Kidney (tissue), 14 donors: ENCODE data around the gene TRPM1. TPM values are rescaled to one million over a fixed set of nuclear protein-coding genes. Genes with fewer than 3 reads are reported as not detected.

Experiments used
- DNase-seq, 5 donors: peaks; one replicate each; pipeline ENCODE4 v3.0.0-alpha.2; 2013 to 2020
- FAIRE-seq: peaks from 2 replicates; lab custom pipeline; 2012; peaks lifted over from hg19 to GRCh38; lab: Jason Lieb, UNC
- H3K27ac ChIP-seq, 2 donors: one replicate each; pipeline ENCODE4 v1.7.0; 2013; ENCODE audit warnings: low read depth in 2 of 2, low read length in 2 of 2, inconsistent platforms in 1 of 2
- H3K27me3 ChIP-seq: one replicate; pipeline ENCODE4 v1.7.1; 2013; ENCODE audit warnings: low read length, inconsistent platforms; ENCODE audit not compliant: control insufficient read depth, insufficient read depth
- H3K36me3 ChIP-seq, 3 donors: one replicate each; pipeline versions ENCODE4 v1.7.0 to v1.7.1; 2013; ENCODE audit warnings: low read length in 3 of 3, control low read depth in 1 of 3, inconsistent platforms in 1 of 3; ENCODE audit not compliant: insufficient read depth in 3 of 3, control insufficient read depth in 2 of 3
- H3K4me1 ChIP-seq, 3 donors: one replicate each; pipeline versions ENCODE4 v1.7.0 to v1.7.1; 2013; ENCODE audit warnings: low read length in 3 of 3, inconsistent platforms in 1 of 3, low read depth in 1 of 3; ENCODE audit not compliant: control insufficient read depth in 2 of 3, insufficient read depth in 2 of 3
- H3K4me3 ChIP-seq, 3 donors: one replicate each; pipeline versions ENCODE4 v1.7.0 to v1.8.1; 2013; ENCODE audit warnings: low read length in 3 of 3, control low read depth in 1 of 3, inconsistent platforms in 1 of 3
- H3K9ac ChIP-seq, 3 donors: one replicate each; pipeline versions ENCODE4 v1.7.0 to v1.7.1; 2013; ENCODE audit warnings: low read length in 3 of 3, control low read depth in 1 of 3, inconsistent platforms in 1 of 3
- H3K9me3 ChIP-seq, 3 donors: one replicate each; pipeline versions ENCODE4 v1.7.0 to v1.7.1; 2013; ENCODE audit warnings: low read length in 3 of 3, control low read depth in 1 of 3, inconsistent platforms in 1 of 3; ENCODE audit not compliant: control insufficient read depth in 2 of 3, insufficient read depth in 1 of 3
- intact Hi-C: fragments of 100-400 bp; cut with DNase I; formaldehyde crosslinking; loops from one replicate; pipeline ENCODE4 v1.11.1; 2022
- polyA plus RNA-seq: library from polyadenylated mRNA; stranded (reverse); fragments of 350-450 nt; fragmentation: Illumina TruSeq; extraction: RNeasy Lipid Tissue Mini Kit (QIAGEN cat#74804); gene quantifications from one replicate; pipeline ENCODE4 v1.2.3, GENCODE V29; 2014; ENCODE audit warnings: low read depth, low replicate concordance; ENCODE audit not compliant: insufficient read depth
- total RNA-seq: library from RNA; stranded (reverse); fragmentation: NEBNext Ultra II Directional; extraction: Animal tissue kit (Norgen Biotek cat#: 25700); gene quantifications from one replicate; pipeline ENCODE4 v1.2.1, GENCODE V29; 2021
- TF ChIP-seq, protein P1 (sequence below): IDR thresholded peaks from 3 replicates; pipeline ENCODE4 v1.5.1; 2012; ENCODE audit warnings: mild to moderate bottlenecking, moderate library complexity, borderline replicate concordance; ENCODE audit not compliant: insufficient read depth; ENCODE audit errors: extremely low read depth
- donor health status: control.
- donor health status: control.
- donor health status: control.
- donor health status: control.
- donor health status: control.
- donor health status: DM: yes; HTN: yes; CAD: no.
- donor health status: Normal renal cell carcinoma (clear cell type).

The TRPM1 gene
- total and polyA plus RNA-seq, 2 donors from 2014 or later: 1.3 TPM; not detected in 1

DNA sequence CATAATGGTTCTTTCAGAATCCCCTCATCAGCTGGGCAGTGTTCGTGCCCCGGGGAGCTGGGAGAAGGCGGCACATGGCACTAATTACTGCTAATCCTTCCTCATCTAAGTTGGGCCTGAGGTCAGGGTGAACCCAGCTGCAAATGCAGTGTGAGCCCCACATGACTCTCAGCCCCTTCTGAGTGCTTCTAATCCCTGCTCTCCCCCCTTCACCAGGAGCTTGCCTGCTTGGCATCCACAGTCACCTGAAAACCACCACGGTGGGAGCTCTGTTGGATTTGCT lies 455 bp upstream of the TRPM1 start:
- no peaks in the 10 kb centered on the region for H3K36me3 ChIP-seq
- no peaks in the 10 kb centered on the region for H3K9me3 ChIP-seq
- no peak overlapping the region for H3K4me3 ChIP-seq
- peak overlapping the region in 1 of 2 donors; percentile 20 for H3K27ac ChIP-seq
- H3K4me1 ChIP-seq: peaks cover 4 to 23% (median 6%) of the 10 kb centered on the region in 3 donors
- intact Hi-C loops: no loop called here
- DNase-seq (no peak), FAIRE-seq (no peak)
- TF ChIP-seq, protein P1, sequence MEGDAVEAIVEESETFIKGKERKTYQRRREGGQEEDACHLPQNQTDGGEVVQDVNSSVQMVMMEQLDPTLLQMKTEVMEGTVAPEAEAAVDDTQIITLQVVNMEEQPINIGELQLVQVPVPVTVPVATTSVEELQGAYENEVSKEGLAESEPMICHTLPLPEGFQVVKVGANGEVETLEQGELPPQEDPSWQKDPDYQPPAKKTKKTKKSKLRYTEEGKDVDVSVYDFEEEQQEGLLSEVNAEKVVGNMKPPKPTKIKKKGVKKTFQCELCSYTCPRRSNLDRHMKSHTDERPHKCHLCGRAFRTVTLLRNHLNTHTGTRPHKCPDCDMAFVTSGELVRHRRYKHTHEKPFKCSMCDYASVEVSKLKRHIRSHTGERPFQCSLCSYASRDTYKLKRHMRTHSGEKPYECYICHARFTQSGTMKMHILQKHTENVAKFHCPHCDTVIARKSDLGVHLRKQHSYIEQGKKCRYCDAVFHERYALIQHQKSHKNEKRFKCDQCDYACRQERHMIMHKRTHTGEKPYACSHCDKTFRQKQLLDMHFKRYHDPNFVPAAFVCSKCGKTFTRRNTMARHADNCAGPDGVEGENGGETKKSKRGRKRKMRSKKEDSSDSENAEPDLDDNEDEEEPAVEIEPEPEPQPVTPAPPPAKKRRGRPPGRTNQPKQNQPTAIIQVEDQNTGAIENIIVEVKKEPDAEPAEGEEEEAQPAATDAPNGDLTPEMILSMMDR: no peak
- no peak overlapping the region for H3K9ac ChIP-seq
- H3K27me3 ChIP-seq: no peaks in the 10 kb centered on the region

DNA sequence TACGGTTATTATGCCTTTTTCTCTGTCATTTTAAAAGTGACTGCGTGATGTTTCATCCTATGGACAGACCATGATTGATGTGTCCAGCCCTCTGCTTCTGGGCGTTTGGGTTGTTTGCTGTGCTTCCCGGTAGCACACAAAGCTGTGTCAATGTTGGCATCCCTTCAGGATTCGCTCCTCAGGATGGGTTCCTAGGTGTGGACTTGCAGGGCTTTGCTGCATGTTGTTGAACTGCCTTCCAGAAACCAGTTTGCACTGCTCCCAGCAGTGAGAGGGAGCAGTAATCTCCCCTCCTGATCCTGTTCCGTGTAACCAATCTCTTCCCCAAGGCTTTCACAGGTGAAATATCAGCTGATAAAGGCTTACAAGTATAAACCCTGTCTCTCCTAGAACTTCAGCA lies 787 bp downstream of the TRPM1 start:
- H3K9me3 ChIP-seq: no peaks in the 10 kb centered on the region
- H3K27me3 ChIP-seq: no peaks in the 10 kb centered on the region
- no peak for FAIRE-seq
- no peak overlapping the region for H3K9ac ChIP-seq
- TF ChIP-seq, protein P1: no peak
- H3K27ac ChIP-seq: peak overlapping the region in 1 of 2 donors; percentile 32
- H3K4me1 ChIP-seq: peaks cover 4 to 23% (median 6%) of the 10 kb centered on the region in 3 donors
- no peaks in the 10 kb centered on the region for H3K36me3 ChIP-seq
- no peak overlapping the region for H3K4me3 ChIP-seq
- intact Hi-C loops: no loop called here
- DNase-seq: no peak

DNA sequence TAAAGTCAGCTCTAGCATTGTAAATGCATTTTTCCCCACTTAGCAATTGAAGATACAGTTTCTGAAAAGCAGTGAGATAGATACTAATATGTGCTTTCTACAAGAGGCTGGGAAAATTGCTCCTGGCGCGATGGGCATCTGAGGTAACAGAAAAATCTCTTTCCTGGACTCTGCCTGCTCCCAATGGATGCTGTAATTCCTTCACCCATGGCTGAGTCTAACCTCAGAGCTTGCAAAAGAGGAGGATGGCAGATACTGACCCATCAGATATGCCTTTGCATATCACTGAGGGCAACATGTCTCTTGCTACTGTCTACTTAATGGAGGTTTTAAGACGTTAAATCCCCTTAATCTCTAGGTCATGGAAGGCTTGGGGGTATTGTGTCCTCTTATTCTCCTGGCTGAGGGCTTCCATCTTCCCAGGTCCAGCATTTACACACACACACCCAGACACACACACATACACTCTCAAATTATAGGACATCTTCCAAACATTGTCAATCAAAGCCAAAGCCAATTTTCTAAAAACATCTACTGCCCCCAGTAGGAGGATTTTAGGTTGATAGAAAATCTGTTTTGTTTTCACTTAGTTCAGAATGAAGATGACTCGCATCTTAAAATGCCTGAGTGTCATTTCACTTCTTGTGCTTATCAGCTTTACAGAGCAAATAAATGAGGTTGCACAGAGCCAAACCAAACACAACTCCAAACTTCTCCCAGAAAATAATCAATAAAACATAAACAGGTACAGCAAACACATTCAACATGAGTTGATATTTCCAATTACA lies 2.4 kb downstream of the TRPM1 start:
- TF ChIP-seq, protein P1: no peak
- H3K27me3 ChIP-seq: no peaks in the 10 kb centered on the region
- H3K27ac ChIP-seq: peak overlapping the region; percentile 63 to 73
- peaks cover 4 to 23% (median 6%) of the 10 kb centered on the region in 3 donors for H3K4me1 ChIP-seq
- peak overlapping the region in 1 of 3 donors; percentile 7 for H3K4me3 ChIP-seq
- H3K9ac ChIP-seq: peak overlapping the region in 1 of 3 donors; percentile 13
- FAIRE-seq (no peak), DNase-seq (peak in 1 of 5 donors; percentile 52)
- intact Hi-C loops: no loop called here
- H3K9me3 ChIP-seq: no peaks in the 10 kb centered on the region
- H3K36me3 ChIP-seq: no peaks in the 10 kb centered on the region
